HG02981 (cell line): ENCODE measurements around the gene COL5A1.

Experiments used
- ATAC-seq: cut with Tn5 transposase; IDR thresholded peaks from one replicate; pipeline ENCODE4 v1.9.1; 2021; ENCODE audit warnings: mild to moderate bottlenecking, moderate library complexity; ENCODE audit not compliant: unreplicated experiment

The COL5A1 gene

DNA sequence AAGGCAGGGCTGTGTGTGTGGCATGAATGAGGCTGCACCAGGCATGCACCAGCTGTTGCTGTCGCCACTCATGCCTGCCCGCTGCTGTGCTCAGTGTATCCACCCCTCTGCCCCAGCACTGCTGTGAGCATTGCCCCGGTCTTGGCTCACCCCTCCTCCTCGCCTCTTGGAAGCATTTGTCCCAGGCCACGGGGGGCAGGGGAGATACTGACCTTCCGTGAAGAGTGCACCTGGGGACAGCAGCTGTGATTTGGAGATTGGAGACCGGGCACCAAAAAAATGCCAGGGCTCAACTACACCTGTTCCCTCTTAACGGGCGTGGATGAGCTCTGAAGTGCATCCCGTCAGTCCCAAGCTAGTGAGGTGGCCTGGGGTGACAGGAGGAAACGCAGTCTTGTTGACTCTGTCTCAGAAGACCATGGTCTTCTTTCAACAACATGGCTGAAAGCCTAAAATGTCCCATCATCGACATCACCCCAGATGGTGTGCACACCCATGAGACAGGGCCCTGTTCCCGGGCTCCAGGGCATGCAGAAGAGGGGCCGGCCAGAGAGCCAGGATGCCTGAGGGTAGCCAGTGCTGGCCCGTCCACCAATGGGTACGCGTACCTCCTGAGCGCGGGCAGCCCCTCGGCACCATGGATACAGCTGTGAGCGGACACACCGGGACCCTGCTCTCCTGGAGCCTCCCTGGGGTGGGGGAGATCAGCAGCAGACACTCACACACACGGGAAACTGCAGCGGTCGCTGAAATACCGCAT lies 115.8 kb downstream of the COL5A1 start:
- ATAC-seq = no peak

- ATAC-seq = no peak
Observed at GRCh38 chr9:134758949-134759607, 117.5 kb downstream of the COL5A1 start.

- ATAC-seq = no peak
Observed at GRCh38 chr9:134759913-134760312, 118.3 kb downstream of the COL5A1 start.

DNA sequence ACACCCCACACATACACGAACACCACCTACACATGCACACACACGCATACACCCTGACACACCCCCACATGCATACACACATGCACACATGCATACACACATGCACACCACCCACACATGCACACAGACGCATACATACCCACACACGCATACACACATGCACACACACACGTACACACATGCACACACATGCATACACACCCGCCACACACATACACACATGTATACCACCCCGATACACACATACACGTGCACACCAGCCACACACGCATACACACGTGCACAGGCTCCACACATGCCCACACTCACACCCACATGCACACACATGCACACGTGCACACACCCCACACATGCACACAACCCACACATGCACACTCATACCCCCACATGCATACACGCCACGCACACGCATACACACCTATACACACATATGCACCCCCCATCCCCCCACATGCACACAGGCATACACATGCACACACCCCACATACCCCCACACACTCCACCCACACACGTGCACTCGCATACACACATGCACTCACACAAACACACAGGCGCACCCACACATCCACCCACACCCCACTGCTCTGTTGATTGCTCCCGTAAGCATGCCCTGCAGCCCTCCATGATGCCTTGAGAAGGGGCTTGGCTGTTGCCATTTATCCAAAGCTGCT lies 119.3 kb downstream of the COL5A1 start:
- no peak for ATAC-seq

DNA sequence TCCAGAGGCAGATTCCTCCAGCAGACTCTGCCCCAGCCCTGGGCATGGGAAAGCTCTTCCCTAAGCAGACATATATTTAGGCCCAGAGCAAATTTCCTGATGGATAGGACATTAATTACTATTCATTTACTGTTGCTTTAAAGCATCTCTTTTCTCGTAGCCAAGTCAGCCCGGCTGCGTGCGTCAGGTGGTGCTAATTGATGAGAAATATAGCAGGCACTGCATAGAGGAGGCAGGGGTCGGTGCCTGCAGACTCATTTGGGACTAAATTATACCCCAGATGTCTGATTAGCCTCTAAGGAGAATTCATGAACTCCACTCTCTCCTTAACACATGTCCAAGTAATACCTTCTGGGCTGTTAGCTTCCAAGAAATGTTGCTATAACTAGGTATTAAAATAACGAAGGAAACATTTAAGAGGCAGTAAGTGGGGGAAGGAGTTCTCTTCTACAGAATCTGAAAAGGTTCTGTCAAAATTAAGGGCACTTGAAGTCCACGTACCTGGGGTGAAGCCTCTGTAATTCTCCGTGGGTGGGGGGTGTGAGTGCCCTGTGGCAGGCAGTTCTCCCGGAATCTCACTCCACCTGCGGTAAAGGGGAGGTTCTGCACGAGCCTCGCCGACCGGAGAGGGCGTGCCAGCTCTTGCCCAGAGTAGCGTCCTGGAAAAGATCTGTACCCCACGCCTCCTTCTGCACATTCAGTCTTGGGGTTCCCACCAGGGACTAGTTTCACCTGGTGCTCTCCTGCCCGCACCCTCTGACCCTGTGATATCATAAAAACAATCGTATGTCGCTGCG lies 123.1 kb downstream of the COL5A1 start:
- ATAC-seq = no peak

DNA sequence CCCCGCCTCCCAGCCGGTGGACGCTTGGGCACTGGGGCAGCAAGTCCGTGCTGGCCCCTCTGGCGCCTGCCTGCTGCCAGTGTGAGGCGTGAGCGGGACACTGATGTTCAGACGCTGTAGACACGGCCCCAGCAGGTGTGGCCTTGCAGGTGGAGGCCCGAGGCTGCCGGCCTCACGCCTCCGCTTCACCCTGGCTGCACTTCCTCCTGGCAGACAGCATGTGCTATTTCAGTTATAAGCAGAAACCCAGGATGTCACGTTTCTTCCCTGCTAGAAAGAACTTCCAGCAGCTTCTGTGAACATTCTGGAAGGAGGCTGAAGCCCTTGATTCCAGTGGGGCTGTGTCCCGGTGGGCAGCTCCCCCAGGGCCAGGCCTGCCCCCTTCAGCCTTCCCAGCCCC lies 124.2 kb downstream of the COL5A1 start:
- no peak for ATAC-seq

GRCh38 chr9:134766587-134766986 lies 125.0 kb downstream of the COL5A1 start:
- no peak for ATAC-seq

GRCh38 chr9:134768332-134768708 lies 126.7 kb downstream of the COL5A1 start:
- no peak for ATAC-seq

DNA sequence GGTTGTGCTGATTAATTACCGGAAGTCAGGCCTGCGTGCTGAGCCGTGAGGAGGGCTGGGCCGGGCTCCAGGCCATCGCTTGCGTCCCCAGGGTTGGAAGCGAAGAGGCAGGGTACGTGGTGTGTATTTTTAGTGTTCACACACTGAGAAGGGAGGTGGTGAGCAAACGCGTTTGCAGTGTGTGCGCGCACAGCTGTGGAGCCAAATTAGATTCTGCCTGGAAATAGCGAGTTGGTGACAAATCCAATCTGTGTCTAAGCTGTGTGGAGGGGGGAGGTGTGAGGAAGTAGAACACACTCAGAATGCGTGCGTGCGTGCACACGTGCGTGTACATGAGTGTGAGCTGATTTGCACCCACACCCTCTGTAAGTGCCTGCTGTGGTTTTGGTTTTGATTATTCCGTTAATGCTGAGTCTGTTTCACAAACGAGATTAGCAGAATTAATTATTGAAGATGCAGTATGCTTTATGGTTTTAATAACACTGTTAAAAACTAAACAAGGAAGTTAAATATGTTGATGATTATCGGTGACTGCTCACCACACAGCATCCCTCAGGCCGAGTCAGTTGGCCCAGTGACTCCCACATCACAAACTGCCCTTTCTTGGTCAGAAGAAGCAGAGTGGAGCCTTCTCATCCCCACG lies 127.2 kb downstream of the COL5A1 start:
- no peak for ATAC-seq

DNA sequence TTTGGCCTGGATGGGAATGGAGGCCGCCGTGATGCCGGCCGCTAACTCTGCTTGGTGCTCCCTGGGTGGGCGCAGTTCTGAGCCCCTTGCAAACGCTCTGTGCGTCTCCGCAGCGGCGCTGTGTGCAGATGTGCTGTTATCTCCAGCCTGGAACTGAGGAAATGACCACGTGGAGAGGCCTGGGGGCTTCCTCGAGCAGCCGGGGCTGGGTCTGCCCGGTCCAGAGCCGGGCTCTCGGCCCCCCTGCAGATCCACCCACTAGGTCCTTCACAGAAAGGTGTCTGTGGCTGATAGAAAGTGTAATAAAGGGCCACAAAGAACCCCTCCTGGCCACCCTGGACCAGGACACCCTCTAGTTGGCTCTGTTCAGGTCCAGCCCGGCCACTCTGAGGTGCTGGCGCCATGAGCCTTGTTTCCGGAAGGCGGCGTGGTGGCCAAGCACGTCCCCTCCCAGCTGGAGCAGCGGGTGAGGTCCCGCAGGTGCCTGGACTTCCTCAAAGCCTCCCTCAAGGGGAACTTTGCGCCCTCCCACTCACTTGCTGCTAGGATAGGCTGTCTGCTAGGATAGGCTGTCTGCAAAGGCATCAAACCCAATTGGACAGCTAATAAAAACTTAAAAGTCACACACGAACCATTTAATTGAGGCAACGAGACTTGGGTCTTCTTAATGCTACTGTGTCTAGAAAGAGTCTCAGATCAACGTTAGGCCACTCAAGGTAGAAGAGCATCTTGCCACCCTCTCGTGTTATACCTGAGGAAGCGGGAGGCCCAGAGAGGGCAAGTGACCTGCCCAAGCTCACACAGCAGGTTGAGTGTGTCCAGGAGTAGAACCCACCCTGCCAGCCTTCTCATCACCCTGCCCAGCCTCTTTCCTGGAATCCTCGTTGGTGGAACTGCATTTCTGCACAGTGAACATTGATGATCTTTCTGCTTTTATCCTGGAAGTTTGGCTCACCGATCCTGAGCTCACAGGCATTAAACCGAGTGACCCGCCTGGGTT lies 129.7 kb downstream of the COL5A1 start:
- ATAC-seq = no peak

DNA sequence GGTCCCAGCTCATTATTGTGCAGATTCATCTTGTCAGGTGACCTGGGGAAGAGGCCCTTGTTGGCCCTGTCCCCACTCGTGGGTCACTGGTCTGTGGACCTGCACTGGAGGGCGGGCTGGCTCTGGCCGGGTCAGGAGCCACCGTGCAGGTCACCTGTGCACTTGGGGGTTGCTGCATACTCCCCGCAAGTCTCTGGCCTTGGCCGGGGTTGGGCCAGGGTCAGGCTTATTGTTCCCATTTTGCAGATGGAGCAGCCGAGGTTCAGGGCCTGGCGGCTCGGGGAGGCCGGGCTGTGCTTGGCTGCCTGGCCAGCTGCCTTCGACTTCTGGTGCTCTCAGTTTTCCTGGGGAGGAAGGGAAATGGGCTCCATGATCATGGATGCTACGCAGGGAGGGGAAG lies 130.7 kb downstream of the COL5A1 start:
- no peak for ATAC-seq

- ATAC-seq = no peak
Observed at GRCh38 chr9:134773842-134774241, 132.2 kb downstream of the COL5A1 start.

DNA sequence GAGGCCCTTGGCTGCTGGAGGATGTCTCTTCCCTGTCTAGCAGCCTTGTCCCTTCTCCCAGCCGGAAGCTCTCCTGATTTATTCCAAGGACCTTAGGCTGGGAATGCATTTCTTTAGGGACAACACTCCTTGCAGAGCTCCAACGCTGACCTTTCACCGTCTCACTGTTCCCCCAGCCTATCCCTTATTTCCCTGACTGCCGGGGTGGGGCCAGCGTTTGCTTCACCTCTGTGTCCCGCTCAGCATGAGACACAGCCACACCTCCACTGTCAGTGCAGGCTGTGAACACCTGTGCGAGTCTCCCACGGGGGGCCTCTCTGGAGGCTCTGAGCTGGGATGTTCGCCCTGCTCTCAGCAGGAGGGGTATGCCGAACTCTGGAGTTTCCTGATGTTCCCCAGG lies 132.8 kb downstream of the COL5A1 start:
- no peak for ATAC-seq

GRCh38 chr9:134775081-134775951 lies 133.7 kb downstream of the COL5A1 start:
- no peak for ATAC-seq

DNA sequence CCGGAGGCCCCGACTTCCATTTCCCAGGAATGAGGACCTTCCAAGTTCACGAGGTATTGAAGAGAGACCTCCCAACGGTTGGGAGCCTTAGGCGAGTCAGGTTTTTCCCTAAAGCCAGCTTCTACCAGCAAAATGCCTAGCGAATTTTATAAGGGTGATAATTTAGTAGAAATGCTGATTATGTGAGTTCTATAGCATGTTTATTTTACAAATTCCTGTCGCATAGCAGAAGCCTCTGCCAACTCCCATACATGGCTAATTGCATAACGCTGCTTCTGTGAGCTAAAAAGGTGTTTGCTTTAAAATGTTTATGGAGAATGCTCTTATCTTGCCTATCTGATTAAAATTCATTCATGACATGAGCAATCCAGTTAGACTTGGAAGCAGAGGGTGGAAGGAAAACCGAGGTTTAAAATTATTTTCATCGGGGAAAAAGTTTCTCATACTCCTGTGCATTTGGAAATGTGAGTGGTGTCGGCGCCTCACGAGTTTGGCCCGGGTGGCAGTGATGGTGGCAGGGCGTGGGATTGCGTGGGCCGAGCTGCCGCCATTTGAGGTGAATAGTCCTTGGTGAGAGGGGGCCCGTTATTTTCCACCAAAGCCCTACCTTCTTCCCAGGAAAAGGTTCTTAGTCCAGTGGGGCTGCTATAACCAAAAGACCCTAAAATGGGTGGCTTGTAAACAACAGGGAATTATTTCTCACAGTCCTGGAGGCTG lies 134.6 kb downstream of the COL5A1 start:
- ATAC-seq = no peak

DNA sequence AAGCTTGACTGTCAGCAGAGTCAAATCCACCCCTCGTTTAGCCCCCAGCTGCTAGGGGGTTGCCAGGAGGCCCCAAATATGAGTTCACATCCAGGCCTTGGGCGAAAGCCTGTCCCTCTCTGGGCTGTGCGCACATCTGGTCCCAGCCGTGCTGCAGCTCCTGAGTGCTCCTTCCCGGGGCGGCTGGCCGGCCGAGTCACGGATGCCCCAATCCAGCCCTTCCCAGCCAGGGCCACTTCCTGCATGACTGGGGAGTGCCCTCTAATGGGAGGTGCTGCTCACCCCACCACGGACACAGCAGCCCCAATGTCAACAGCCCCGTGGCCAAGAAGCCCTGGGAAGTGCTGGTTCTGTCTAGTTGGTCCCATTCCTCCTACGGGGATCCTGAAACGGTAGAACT lies 135.6 kb downstream of the COL5A1 start:
- ATAC-seq = no peak

DNA sequence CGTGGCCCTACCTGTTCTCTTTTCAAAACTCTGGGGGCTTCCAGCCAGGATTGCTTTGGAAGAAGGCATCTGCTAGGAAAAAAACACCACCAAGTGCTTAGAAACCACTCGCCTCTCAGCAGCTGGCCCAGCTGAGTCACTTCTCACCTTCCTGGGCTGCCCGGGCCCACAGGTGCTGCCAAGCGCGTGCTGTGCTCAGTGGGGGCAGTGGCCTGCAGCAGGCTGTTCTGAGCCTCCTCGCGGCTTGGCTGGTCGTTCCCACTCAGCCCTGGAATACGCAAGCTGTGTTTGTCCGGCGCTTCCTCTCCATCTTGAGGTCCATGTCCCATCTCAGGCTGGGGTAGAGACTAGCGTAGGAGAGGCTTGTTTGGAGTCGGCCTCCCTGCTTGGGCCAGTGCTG lies 136.6 kb downstream of the COL5A1 start:
- no peak for ATAC-seq

- ATAC-seq = no peak
Observed at GRCh38 chr9:134778841-134779411, 137.3 kb downstream of the COL5A1 start.
